C4-2B (cell line): ENCODE results near the gene HDAC4.

ENCODE experiments used
- H3K27ac ChIP-seq: fragments of 450-650 bp; 2 replicates; pipeline ENCODE4 v1.5.1; 2017
- ZFX ChIP-seq: fragments of 450-650 bp; IDR thresholded peaks from 2 replicates; pipeline ENCODE4 v1.6.1; 2017
- TF ChIP-seq, protein P1 (sequence below): fragments of 450-650 bp; conservative IDR thresholded peaks from 2 replicates; pipeline ENCODE4 v1.5.1; 2017; ENCODE audit warnings: mild to moderate bottlenecking

Gene HDAC4

DNA sequence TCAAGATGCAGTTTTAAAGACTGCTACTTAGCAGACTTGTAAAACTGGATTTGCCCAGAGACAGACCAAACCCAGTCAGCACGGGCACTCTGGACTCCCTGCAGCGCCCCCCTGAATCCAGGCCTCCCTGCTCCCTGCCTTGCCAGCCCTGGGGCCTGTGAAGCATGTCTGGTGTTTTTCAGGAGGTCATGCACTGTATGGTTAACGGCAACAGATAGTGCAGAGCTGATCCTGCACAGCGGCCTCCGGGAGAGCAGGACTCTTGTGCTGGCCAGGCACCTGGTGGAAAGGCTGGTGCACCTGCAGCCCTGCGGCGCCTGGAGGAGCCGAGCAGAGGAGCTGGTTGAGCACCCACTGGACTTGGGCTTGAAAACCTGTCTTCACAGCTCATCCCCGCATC, 30.4 kb downstream of the HDAC4 start:
- H3K27ac ChIP-seq = no peak overlapping the region
- TF ChIP-seq ZFX = no peak
- TF ChIP-seq, protein P1, sequence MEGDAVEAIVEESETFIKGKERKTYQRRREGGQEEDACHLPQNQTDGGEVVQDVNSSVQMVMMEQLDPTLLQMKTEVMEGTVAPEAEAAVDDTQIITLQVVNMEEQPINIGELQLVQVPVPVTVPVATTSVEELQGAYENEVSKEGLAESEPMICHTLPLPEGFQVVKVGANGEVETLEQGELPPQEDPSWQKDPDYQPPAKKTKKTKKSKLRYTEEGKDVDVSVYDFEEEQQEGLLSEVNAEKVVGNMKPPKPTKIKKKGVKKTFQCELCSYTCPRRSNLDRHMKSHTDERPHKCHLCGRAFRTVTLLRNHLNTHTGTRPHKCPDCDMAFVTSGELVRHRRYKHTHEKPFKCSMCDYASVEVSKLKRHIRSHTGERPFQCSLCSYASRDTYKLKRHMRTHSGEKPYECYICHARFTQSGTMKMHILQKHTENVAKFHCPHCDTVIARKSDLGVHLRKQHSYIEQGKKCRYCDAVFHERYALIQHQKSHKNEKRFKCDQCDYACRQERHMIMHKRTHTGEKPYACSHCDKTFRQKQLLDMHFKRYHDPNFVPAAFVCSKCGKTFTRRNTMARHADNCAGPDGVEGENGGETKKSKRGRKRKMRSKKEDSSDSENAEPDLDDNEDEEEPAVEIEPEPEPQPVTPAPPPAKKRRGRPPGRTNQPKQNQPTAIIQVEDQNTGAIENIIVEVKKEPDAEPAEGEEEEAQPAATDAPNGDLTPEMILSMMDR = no peak

DNA sequence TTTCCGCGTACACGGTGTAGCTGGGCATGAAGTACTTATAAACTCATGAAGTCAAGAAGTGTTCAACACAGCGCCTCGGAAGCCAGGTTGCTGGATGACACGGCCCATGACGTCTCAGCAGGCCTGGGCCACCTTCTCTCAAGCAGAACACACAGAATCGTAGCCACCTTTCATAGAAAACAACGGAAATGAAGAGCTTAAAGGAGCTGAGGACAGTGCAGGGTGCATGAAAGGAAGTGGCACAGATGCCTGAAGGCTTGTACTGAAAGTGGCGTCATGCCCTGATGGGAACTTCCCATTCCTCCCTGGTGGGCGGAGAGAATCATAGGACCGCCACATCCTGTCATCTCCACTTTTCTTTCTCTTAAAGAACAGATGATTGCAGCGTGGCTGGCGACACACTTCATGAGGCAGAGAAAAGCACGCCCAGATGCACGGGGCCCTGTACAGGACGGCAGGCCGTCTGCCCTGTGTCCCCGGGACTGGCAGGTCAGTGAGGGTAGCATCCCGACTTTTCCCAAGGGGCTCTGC, 31.1 kb downstream of the HDAC4 start:
- H3K27ac ChIP-seq = no peak overlapping the region
- TF ChIP-seq ZFX = no peak
- TF ChIP-seq, protein P1 = no peak

- no peak overlapping the region for H3K27ac ChIP-seq
- TF ChIP-seq, protein P1 = no peak
- no peak for TF ChIP-seq ZFX
Observed at GRCh38 chr2:239368906-239369552, 31.8 kb downstream of the HDAC4 start.

DNA sequence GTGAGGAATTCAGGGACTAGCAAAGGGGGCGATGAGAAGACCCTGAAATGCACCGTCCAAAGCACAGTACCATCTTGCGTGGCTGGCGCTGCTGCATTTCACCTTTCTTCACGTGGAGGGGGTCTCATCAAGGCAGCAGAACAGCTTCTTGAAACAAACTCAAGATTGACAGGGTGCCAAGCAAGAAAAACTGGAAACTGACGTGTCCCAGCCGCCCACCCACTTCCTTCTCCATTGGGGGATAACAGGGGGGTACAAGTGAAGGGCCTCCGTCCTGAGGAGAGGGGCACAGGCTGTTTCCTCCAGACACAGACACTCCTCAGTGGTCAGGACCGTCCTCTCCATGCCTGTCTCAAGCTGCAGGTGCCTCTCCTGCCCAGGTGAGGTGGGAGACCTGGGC, 32.5 kb downstream of the HDAC4 start:
- H3K27ac ChIP-seq = no peak overlapping the region
- TF ChIP-seq, protein P1 = no peak
- no peak for TF ChIP-seq ZFX

DNA sequence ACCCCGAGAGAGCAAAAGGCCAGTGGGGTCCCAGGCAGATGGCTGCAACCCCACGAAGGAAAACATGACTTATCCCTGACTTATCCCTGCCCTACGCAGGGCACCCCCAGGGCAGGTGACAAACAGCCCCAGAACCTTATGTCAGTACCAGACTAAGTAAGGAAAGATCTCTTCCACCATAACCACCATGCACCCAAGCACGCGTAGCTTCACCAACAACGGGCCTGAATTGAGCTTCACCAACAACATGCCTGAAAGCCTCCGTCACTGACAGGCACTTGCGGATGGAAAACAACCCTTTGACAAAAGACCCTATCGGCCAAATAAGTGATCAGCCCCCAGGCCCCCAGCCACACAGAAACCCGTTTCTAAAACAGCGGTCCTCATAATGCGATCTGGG, 34.1 kb downstream of the HDAC4 start:
- TF ChIP-seq ZFX = no peak
- TF ChIP-seq, protein P1 = no peak
- H3K27ac ChIP-seq = no peak overlapping the region

DNA sequence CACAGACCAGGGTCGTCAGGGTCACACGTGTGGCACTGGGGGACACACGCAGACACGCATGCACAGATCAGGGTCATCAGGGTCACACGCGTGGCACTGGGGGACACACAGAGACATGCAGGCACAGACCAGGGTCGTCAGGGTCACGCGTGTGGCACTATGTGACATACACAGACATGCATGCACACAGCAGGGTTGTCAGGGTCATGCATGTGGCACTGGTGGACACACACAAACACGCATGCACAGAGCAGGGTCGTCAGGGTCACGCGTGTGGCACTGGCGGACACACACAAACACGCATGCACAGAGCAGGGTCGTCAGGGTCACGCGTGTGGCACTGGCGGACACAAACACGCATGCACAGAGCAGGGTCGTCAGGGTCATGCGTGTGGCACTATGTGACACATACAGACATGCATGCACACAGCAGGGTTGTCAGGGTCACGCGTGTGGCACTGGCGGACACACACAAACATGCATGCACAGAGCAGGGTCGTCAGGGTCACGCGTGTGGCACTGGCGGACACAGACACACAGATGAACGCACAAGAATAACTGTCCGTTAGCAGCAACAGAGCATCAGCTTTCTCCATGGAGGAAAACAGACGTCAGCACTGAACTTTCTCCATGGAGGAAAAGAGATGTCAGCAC, 34.9 kb downstream of the HDAC4 start:
- TF ChIP-seq, protein P1 = no peak
- TF ChIP-seq ZFX = no peak
- H3K27ac ChIP-seq = no peak overlapping the region

- no peak overlapping the region for H3K27ac ChIP-seq
- no peak for TF ChIP-seq ZFX
- TF ChIP-seq, protein P1 = no peak
Observed at GRCh38 chr2:239365071-239365781, 35.6 kb downstream of the HDAC4 start.
